Fibroblast of the conjunctiva (primary cell): ENCODE measurements around the gene PTGIS.

ENCODE experiments used
- DNase-seq: peaks from one replicate; pipeline ENCODE4 v3.0.0-alpha.2; 2010; ENCODE audit warnings: low read depth

The PTGIS gene

DNA sequence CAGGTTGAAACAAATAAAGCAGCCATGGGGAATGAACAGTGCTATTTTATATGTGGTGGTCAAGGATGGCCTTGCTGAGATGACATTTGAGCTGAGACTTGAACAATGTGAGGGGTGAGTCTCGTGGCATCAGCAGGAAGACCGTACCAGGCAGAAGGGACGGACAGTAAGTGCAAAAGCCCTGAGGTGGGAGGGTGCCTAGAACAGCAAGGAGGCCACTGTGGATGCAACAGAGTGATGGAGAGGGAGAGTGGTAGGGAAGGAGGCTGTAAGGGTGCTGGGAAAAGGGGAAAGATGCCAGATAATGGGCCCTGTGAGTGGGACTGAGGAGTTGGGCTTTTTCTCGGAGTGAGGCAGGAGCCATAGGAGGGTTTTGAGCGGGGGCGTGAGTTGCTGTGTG lies 97.0 kb downstream of the PTGIS start:
- no peak for DNase-seq

DNA sequence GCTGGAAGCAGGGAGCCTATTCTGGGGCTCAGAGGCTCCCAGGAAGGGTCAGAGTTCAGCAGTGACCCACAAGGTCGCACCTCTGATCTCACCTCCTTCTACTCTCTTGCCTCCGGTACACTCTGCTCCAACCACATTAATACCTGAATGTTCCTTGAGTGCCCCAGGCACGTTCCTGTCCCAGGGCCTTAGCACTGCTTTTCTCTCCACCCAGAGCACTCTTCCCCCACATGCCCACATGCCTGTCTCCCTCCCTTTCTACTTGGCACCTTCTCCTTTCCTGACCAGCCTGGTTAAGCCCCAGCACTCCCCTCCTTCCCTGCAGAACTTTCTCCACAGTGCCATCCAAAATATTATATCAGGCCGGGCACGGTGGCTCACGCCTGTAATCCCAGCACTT lies 98.9 kb downstream of the PTGIS start:
- no peak for DNase-seq

DNA sequence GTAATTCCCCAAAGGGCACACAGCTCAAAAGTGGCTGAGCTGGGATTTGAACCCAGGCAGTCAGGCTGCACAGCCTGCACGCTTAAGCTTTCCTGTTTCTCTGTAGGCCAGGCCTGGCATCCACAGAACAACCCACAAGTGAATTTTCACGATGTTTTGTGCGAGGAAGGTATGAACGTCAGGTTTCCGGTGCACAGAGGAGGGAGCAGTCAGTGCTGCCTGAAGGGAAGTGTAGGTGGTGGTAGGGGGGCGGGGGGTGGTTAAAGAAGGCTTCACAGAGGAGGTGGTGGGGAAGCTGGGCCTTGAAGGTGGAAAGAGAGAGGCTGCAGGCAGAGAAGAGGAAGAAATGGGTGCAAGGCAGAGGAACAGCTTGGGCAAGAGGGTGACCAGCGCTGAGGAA lies 99.5 kb downstream of the PTGIS start:
- no peak for DNase-seq

DNA sequence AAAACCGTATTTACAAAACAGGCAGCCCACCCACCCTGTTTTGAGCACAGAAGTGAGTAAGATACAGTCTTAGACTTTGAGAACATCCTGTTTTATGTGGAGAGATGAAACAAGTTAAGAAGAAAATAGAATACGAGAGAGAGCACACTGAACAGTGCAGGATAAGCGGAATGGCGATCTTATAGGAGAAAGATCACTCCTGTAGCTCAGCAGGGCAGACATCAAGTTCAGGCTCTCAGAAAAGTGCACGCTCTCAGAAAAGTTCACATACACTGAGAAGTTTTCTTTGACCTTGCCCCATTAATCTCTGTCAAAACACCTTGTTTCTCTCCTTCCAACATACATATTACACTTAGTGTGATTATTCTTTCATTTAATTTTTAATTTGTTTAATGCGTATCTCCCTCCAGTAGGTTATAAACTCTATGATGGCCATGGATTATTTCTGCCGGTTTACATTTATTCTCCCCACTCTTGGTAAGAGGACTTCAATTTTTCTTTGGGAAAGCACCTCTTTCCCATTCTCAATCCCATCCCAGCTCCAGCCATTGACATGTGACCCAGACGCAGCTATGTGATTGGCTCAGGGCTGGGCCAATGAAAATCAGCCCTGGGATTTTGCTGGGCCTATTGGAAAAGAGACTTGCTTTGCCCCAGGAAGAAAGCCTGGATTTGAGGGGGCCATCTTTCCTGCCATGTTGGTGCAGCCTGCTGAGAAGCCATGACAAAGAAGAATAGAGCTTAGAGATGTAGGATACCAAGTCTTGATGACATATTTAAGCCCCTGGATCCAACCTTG lies 101.6 kb downstream of the PTGIS start:
- DNase-seq, result no peak

DNA sequence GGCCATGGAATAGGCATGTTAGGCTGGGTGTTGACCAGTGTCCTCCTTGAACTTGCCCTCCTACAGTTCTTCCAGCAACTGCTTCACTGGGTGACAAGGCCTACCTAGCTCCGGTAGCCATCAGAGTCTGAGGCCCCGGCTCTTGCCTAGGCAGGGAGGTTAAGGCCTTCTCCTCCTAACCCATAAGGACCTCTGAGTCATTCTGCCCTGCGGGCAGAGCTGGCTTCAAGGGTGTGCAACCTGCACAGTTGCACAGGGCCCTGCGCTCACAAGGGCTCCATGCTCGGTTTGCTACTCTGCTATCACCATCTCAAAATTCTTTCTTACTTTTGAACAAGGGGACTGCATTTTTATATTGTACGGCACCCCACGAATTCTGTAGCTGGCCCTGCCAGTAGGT lies 103.4 kb downstream of the PTGIS start:
- no peak for DNase-seq

DNA sequence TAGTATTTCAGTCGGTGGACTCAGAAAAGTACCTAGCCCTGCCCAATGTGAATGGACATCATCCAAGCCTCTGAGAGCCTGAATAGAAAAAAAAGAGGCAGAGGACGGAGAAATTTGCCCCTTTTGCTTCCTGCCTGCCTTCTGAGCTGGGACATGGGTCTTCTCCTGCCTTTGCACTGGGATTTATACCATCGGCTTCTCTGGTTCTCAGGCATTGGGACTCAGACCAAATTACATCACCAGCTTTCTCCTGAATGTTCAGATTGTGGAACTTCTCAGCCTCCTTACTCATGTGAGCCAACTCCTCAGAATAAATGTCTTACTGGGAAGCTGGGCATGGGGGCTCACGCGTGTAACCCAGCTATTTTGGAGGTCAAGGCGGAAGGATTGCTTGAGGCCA lies 105.3 kb downstream of the PTGIS start:
- no peak for DNase-seq

DNA sequence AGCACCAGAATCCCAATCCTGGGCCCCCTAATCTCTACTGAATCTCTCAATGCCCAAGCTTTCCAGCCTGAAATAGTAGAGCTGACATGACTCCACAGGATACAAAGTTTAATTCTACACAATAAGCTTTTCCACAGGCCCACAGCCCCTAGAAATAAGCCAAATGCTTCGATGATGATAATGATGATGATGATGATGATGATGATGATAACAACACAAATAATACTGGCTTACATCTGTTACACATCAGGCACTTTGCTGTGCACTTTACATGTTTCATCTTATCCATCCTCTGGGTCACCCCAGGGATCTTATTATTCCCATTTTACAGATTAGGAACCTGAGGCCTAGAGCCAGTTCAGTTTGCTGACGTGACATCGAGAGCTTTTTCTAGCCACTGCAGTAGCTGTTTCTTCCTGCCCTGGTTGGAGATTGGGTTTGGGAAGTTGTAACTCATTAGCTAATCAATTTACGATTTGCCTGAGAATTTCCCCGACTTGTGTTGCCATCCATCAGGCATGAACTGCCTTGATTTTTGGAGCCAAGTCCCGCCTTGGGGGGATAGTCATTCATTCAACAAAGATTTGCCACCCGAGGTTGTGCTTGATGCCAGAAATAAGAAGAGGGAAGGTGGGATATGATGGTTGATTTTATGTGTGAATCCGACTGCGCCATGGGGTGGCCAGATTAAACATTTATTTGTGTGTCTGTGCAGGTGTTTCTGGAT lies 105.9 kb downstream of the PTGIS start:
- no peak for DNase-seq

DNA sequence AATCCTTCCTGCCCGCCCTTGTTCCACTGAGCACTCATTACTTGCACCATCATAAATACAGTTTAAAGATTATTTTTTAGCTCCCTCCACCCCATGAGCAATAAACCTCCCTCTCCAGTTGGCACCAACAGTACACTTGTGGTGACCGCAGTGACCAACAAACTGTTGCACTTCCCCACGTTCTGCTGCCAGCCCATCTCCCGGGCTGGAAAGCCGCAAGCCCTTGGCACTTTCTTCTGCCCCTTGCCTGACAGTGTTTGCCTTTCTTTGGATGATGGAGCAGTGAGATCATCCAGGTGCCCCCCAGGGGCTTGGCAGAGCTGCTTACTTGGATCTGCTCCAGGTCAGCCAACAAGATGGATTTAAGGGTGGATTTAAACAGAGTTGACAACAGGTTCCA lies 107.0 kb downstream of the PTGIS start:
- DNase-seq, result no peak

DNA sequence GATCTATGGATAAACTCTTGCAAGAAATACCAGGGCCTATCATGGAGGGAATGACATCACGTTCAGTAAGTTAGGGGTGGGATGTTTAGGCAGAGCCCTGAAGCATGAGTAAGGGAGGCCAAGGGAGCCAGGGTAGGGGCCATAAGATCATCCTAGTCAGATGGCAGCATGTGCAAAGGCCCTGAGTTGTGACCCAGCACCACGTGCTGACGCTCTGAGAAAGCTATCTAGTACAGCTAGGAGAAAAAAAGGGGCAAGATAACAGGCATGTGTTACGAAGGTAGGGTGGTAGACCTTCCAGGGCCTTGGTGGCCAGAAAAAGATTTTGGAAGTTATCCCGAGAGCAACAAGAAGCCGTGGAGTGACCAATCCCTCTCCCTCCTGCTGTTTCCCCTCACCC lies 107.8 kb downstream of the PTGIS start:
- DNase-seq, result no peak

DNA sequence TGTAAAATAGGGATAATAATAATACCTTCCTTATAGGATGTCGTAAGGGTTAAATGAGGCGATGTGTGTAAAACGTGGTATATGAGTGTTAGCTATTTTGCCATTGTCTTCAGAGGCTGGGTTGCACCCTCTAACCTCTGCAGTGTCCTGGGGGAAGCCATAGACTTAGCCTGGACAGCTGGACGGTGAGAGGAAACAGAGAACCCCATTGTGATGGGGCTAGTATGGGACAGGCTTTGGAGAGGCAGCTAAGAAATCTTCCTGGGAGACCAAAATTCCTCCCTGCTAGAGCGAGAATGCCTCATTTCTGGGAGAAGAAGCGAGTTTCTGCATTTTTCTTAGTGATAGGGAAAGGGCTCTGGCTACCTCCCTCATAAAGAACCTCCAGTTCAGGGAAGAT lies 108.3 kb downstream of the PTGIS start:
- no peak for DNase-seq

DNA sequence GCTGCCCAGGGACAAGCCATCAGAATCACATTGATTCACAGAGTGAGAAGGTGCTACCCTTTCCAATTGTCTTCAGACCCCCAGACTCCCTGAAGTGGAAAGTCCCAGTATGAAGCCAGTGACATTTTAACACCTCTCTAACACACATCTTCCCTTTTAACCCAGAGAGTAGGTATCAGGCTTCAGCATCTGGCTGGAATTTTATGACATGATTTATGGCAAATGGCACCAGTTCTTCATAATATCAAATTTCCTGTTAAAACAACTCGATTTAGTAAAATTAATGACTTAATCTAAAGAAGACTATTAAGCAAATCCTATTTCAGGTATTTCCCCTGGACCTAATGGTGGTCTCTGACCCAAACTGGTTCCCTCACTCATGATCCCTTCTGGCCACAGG lies 110.5 kb downstream of the PTGIS start:
- DNase-seq, result no peak

DNA sequence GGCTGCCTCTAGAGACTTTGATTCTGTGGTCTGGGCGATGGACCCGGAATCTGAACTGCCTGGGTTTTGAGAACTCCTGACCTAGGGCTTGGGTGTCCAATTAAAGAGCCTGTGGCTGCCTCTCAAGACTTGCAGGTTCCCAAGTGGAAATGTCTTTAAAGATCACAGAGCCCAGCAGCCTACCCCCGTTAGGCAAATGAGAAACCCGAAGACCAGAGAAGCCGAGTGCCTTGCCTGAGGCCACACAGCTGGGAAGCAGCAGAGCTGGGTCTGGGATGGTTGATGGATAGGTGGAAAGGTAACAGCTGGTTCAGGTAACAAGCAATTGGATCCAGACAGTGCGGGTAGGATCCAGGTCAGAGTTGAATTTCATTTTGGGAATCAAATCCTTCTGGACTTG lies 111.3 kb downstream of the PTGIS start:
- DNase-seq, result no peak

DNA sequence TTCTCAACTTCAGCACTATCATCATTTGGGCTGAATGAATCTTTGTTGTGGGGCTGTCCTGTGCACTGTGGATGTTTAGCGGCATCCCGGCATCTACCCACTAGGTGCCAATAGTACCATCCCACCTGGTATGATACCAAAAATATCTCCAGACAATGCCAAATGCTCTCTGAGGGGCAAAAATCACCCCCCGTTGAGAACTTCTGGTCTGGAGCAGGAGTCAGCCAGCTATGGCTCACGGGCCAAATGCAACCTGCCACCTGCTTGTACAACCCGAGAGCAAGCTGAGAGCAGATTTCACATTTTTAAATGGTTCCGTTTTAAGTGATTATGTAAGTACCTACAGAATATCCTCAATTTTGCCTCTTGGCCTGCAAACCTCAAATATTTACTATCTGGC lies 112.2 kb downstream of the PTGIS start:
- DNase-seq, result no peak
